ENCODE results near the gene PRADC1. TPM values are rescaled to one million over a fixed set of nuclear protein-coding genes. Genes with fewer than 3 reads are reported as not detected.
A peak's percentile ranks its signal among the peaks of the same experiment; 100 is the strongest.

The PRADC1 gene
- 16.6 and 18.6 TPM in 2 replicates for total RNA-seq

GRCh38 chr2:73233154-73233931 is at the start of gene PRADC1:
Gene PRADC1 (minus strand): TSS chr2:73233239. CDS start chr2:73233160, 79 bp downstream.
- H3K36me3 Mint-ChIP-seq (ENCODE audit: low read depth) = peaks cover 20% of the 10 kb centered on the region
- intact Hi-C loops (cut with micrococcal nuclease) = loop anchor here (1.0 to 10.0 kb wide), 7 partner anchors 19 to 1724 kb away; partner anchors contain the start of genes FBXO41, HK2, POLE4 and SFXN5
- H3K27ac Mint-ChIP-seq = peak within 1 kb of the TSS; percentile 96
- H3K9me3 Mint-ChIP-seq = no peaks in the 10 kb centered on the region
- H3K4me3 Mint-ChIP-seq = peak within 1 kb of the TSS; percentile 95
- H3K27me3 Mint-ChIP-seq (ENCODE audit: insufficient read depth) = no peaks in the 10 kb centered on the region
- peaks cover 28% of the 10 kb centered on the region for H3K4me1 Mint-ChIP-seq (ENCODE audit: low read depth)
- peak; percentile 96 for DNase-seq (ENCODE audit: low spot score)

GRCh38 chr2:73281244-73281643 is 48.2 kb upstream of the PRADC1 start:
- no peak for DNase-seq (ENCODE audit: low spot score)
- intact Hi-C loops (cut with micrococcal nuclease) = no loop called here
- Mint-ChIP-seq H3K4me1 (ENCODE audit: low read depth) (peaks cover 18% of the 10 kb centered on the region), H3K4me3 (no peak overlapping the region), H3K36me3 (ENCODE audit: low read depth) (peaks cover 6% of the 10 kb centered on the region), H3K9me3 (no peaks in the 10 kb centered on the region), H3K27ac (no peak overlapping the region), H3K27me3 (ENCODE audit: insufficient read depth) (no peaks in the 10 kb centered on the region)

GRCh38 chr2:73279852-73280251 is 46.8 kb upstream of the PRADC1 start:
- H3K36me3 Mint-ChIP-seq (ENCODE audit: low read depth) = peaks cover 6% of the 10 kb centered on the region

GRCh38 chr2:73272270-73272669 is 39.2 kb upstream of the PRADC1 start:
- intact Hi-C loops (cut with micrococcal nuclease) = no loop called here
- no peak for DNase-seq (ENCODE audit: low spot score)
- Mint-ChIP-seq H3K4me1 (ENCODE audit: low read depth) (peaks cover 23% of the 10 kb centered on the region), H3K36me3 (ENCODE audit: low read depth) (peaks cover 3% of the 10 kb centered on the region), H3K9me3 (no peaks in the 10 kb centered on the region), H3K27ac (no peak overlapping the region), H3K4me3 (no peak overlapping the region), H3K27me3 (ENCODE audit: insufficient read depth) (no peaks in the 10 kb centered on the region)

More at GRCh38 chr2:73279852-73280251, 46.8 kb upstream of the PRADC1 start:
- no peaks in the 10 kb centered on the region for H3K27me3 Mint-ChIP-seq (ENCODE audit: insufficient read depth)
- H3K9me3 Mint-ChIP-seq = no peaks in the 10 kb centered on the region
- no peak for DNase-seq (ENCODE audit: low spot score)
- no peak overlapping the region for H3K4me3 Mint-ChIP-seq
- intact Hi-C loops (cut with micrococcal nuclease) = no loop called here
- no peak overlapping the region for H3K27ac Mint-ChIP-seq
- H3K4me1 Mint-ChIP-seq (ENCODE audit: low read depth) = peaks cover 5% of the 10 kb centered on the region

- peaks cover 29% of the 10 kb centered on the region for H3K4me1 Mint-ChIP-seq (ENCODE audit: low read depth)
- no peaks in the 10 kb centered on the region for H3K27me3 Mint-ChIP-seq (ENCODE audit: insufficient read depth)
- peaks cover 3% of the 10 kb centered on the region for H3K36me3 Mint-ChIP-seq (ENCODE audit: low read depth)
- H3K27ac Mint-ChIP-seq = no peak overlapping the region
- H3K9me3 Mint-ChIP-seq = no peaks in the 10 kb centered on the region
- peak overlapping the region; percentile 56 for H3K4me3 Mint-ChIP-seq
- intact Hi-C loops (cut with micrococcal nuclease) = loop anchor here (1.0 kb wide), 3 partner anchors 14 to 36 kb away; partner anchors contain the start of genes CCT7 and FBXO41
- no peak for DNase-seq (ENCODE audit: low spot score)
These were observed 36.8 kb upstream of the PRADC1 start for GRCh38 chr2:73269686-73270465.

GRCh38 chr2:73268830-73269685 is 36.0 kb upstream of the PRADC1 start:
- Mint-ChIP-seq H3K4me3 (no peak overlapping the region), H3K4me1 (ENCODE audit: low read depth) (peaks cover 29% of the 10 kb centered on the region), H3K9me3 (no peaks in the 10 kb centered on the region), H3K27ac (no peak overlapping the region), H3K36me3 (ENCODE audit: low read depth) (peaks cover 3% of the 10 kb centered on the region), H3K27me3 (ENCODE audit: insufficient read depth) (no peaks in the 10 kb centered on the region)
- peak; percentile 73 for DNase-seq (ENCODE audit: low spot score)
- intact Hi-C loops (cut with micrococcal nuclease) = loop anchor here (1.0 kb wide), 3 partner anchors 15 to 35 kb away; partner anchors contain the start of genes CCT7 and FBXO41

GRCh38 chr2:73268366-73268829 is 35.4 kb upstream of the PRADC1 start:
- Mint-ChIP-seq H3K27ac (peak overlapping the region; percentile 35), H3K27me3 (ENCODE audit: insufficient read depth) (no peaks in the 10 kb centered on the region), H3K36me3 (ENCODE audit: low read depth) (peaks cover 4% of the 10 kb centered on the region), H3K4me1 (ENCODE audit: low read depth) (peaks cover 29% of the 10 kb centered on the region), H3K9me3 (no peaks in the 10 kb centered on the region), H3K4me3 (peak overlapping the region; percentile 64)
- intact Hi-C loops (cut with micrococcal nuclease) = no loop called here
- no peak for DNase-seq (ENCODE audit: low spot score)

- H3K4me3 Mint-ChIP-seq = no peak overlapping the region
- H3K27ac Mint-ChIP-seq = no peak overlapping the region
- H3K4me1 Mint-ChIP-seq (ENCODE audit: low read depth) = peaks cover 29% of the 10 kb centered on the region
- no peak for DNase-seq (ENCODE audit: low spot score)
- H3K9me3 Mint-ChIP-seq = no peaks in the 10 kb centered on the region
- intact Hi-C loops (cut with micrococcal nuclease) = no loop called here
- H3K36me3 Mint-ChIP-seq (ENCODE audit: low read depth) = peaks cover 6% of the 10 kb centered on the region
- H3K27me3 Mint-ChIP-seq (ENCODE audit: insufficient read depth) = no peaks in the 10 kb centered on the region
These were observed 34.0 kb upstream of the PRADC1 start for GRCh38 chr2:73267008-73267407.

GRCh38 chr2:73266061-73266901 is 33.2 kb upstream of the PRADC1 start:
- H3K4me3 Mint-ChIP-seq = no peak overlapping the region
- DNase-seq (ENCODE audit: low spot score) = no peak
- H3K4me1 Mint-ChIP-seq (ENCODE audit: low read depth) = peaks cover 29% of the 10 kb centered on the region
- H3K9me3 Mint-ChIP-seq = no peaks in the 10 kb centered on the region
- no peak overlapping the region for H3K27ac Mint-ChIP-seq
- no peaks in the 10 kb centered on the region for H3K27me3 Mint-ChIP-seq (ENCODE audit: insufficient read depth)
- H3K36me3 Mint-ChIP-seq (ENCODE audit: low read depth) = peaks cover 9% of the 10 kb centered on the region
- intact Hi-C loops (cut with micrococcal nuclease) = no loop called here

GRCh38 chr2:73265298-73266060 is 32.4 kb upstream of the PRADC1 start:
- peaks cover 22% of the 10 kb centered on the region for H3K4me1 Mint-ChIP-seq (ENCODE audit: low read depth)
- no peaks in the 10 kb centered on the region for H3K27me3 Mint-ChIP-seq (ENCODE audit: insufficient read depth)
- H3K36me3 Mint-ChIP-seq (ENCODE audit: low read depth) = peaks cover 9% of the 10 kb centered on the region
- H3K27ac Mint-ChIP-seq = no peak overlapping the region
- no peaks in the 10 kb centered on the region for H3K9me3 Mint-ChIP-seq
- H3K4me3 Mint-ChIP-seq = no peak overlapping the region
- DNase-seq (ENCODE audit: low spot score) = no peak
- intact Hi-C loops (cut with micrococcal nuclease) = no loop called here

- Mint-ChIP-seq H3K4me3 (no peak overlapping the region), H3K27ac (no peak overlapping the region), H3K27me3 (ENCODE audit: insufficient read depth) (no peaks in the 10 kb centered on the region), H3K36me3 (ENCODE audit: low read depth) (peaks cover 7% of the 10 kb centered on the region), H3K9me3 (no peaks in the 10 kb centered on the region), H3K4me1 (ENCODE audit: low read depth) (peaks cover 18% of the 10 kb centered on the region)
- DNase-seq (ENCODE audit: low spot score) = no peak
- intact Hi-C loops (cut with micrococcal nuclease) = no loop called here
These were observed 31.7 kb upstream of the PRADC1 start for GRCh38 chr2:73264783-73265182.
